ENCODE results near the gene RPUSD2.
"Not testable (repeated sequence)": the region's sequence is repeated elsewhere in the genome, so short reads cannot be mapped to it uniquely, and the experiment has no call there.

Gene RPUSD2

DNA sequence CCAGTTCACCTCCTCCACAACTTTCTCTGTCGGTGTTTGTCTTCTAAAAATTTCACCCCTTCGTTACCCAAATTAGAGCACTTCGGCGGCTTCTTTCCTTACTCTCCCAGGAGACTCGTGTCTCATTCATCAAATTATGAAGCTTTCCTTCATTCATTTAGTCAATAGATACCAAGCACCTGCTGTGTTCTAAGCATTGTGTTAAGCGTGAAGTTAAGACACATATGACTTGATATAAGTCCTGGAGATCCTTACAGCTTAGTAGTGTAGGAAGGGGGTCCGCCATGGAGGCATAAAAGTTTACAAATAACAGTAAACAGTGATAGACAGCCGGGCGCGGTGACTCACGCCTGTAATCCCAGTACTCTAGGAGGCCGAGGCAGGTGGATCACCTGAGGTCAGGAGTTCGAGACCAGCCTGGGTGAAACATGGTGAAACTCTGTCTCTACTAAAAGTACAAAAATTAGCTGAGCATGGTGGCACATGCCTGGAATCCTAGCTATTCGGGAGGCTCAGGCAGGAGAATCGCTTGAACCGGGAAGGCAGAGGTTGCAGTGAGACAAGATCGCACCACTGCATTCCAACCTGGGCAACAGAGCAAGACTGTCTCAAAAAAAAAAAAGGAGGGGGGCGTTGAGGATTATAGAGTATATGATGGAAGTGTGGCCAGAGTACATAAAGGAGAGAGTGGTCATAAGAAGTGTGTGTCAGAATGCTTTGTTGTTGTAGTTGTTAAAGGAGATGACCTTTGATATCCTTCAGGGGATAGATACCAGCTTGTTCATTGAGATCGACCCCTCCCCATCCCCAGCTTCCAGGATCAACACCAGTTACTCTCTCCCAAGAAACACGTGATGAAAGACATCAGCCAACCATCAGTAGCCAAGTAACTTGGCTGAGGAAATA is 3.5 kb upstream of the RPUSD2 start:
- DNase-seq (ENCODE audit: low spot score): no peak

DNA sequence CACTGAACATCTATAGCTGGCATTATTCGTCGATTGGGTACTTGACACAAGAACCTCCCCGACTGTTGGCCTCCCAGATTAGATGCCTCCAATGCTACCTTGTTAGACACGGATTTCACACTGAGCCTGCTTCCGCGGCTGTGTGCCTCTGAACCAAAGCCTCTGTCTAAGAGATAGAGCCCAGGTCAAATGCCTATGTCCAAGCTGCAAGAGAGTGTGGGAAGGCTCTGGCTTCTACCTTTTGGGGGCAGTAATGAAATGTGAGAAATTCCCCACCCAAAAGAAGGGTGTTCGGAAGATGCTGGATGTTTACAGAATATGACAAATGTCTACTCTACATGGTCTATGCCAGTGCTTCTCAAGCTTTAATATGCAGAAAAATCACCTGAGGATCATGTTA is 2.0 kb upstream of the RPUSD2 start:
- DNase-seq (ENCODE audit: low spot score): peak; percentile 47

DNA sequence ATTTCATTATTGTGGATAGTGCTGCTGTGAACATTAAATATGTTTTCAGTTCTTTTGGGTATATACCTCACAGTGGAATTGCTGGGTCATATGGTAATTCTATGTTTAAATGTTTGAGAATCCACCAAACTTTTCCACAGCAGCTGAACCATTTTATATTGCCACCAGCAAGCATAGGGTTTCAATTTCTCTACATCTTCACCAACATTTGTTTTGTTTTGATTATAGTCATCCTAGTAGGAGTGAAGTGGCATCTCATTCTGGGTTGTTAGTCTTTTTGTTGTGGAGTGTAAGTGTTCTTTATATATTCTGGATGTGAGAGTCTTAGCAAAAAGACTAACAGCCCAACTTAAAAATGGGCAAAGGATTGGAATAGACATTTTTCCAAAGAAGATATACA is 6.0 kb downstream of the RPUSD2 start:
- DNase-seq (ENCODE audit: low spot score): no peak

DNA sequence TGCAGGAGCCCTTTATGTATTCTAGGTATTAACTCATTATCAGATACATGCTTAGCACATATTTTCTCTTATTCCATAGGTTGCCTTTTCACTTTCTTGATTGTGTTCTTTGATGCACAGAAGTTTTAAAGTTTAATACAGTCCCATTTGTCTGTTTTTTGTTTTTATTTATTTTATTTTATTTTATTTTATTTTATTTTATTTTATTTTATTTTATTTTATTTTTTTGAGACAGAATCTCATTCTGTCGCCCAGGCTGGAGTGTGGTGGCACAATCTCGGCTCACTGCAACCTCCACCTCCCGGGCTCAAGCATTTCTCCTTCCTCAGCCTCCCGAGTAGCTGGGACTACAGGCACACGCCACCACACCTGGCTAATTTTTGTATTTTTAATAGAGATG is 7.8 kb downstream of the RPUSD2 start:
- DNase-seq (ENCODE audit: low spot score): not testable (repeated sequence)

DNA sequence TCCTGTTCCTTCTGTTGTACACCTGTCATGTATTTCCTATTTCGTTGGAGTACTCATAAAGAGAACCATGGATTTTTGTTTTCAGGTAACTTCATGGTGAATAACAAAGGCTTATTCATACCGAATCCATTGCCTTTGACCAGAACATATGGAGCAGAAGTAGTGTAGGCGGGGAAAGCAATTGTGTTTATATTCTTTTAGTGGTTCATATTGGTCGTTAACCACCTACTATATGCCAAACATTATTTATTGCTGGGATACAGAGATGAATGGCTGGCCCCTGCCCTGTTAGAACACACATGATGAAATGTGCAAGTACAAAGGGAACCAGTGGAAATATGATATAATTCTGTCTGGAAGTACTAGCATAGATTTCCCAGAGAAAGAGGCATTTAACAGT is 9.8 kb downstream of the RPUSD2 start:
- DNase-seq (ENCODE audit: low spot score): no peak

DNA sequence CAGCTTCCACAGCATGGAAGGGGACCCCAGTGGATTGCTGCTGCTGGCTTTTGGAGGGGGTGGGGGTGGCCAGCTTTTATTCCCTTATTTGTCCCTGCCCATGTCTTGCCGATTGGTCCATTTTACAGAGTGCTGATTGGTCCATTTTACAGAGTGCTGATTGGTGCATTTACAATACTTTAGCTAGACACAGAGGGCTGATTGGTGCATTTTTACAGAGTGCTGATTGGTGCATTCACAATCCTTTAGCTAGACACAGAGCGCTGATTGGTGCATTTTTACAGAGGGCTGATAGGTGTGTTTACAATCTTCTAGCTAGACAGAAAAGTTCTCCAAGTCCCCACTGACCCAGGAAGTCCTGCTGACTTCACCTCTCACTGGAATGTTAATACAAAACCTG is 12.7 kb downstream of the RPUSD2 start:
- not testable (repeated sequence) for DNase-seq (ENCODE audit: low spot score)

DNA sequence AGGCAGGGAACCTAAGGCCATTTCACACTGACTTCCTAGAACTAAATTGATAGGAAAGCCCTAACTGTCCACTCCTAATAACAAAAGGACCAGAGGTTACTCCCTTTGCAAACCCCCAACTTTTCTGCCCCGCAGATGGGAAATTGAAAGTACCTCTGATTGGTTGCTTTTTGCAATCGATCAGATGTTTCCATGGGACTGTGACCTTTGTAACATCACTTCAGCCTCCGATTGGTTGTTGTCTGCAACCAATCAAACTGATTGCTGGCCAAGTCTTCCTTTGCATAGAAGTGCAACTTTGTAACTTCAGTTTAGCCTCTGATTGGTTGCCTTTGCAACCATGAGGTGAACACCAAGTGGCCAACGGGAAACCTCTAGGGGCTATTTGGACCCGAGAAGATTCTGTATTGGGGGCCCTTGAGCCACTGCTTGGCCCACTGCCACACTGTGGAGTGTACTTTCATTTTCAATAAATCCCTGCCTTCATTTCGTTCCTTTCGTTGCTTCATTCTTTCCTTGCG is 13.7 kb downstream of the RPUSD2 start:
- DNase-seq (ENCODE audit: low spot score): no peak

DNA sequence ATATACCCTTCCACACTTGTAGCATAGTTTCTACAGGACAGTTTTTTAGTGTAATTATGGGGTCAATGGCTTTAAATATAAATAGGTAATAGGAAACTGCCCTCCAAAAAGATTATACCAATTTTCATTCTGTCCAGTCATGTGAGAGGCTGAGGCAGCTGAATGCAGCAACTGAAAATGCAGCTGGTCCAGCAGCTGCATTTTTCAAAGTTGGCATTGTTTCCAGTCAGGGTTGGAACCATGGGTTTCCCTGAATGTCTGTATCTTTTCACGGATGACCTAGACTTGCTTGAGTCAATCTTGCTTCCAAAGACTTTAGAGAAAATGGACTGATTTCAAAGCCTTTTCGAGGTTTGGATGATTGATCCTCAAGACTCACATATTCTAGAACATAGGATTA is 15.1 kb downstream of the RPUSD2 start:
- peak; percentile 81 for DNase-seq (ENCODE audit: low spot score)

DNA sequence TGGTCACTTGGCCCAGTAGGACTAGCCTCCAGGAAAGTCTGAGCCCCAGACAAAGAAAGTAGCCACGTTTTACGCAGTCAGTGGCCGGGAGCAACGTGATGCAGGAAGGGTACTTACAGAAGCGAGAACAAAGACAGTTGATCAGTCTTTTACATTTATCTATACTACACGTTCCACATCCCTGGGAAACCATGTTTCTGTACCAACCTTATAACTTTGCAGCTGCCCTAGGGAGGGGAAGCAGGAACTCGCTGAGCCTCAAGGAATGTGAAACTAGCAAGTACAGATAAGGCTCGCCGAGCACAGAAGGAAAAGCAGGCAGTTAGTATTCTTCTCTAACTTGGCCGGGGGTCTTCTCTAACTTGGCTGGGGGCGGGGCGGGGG is 21.6 kb downstream of the RPUSD2 start:
- no peak for DNase-seq (ENCODE audit: low spot score)

DNA sequence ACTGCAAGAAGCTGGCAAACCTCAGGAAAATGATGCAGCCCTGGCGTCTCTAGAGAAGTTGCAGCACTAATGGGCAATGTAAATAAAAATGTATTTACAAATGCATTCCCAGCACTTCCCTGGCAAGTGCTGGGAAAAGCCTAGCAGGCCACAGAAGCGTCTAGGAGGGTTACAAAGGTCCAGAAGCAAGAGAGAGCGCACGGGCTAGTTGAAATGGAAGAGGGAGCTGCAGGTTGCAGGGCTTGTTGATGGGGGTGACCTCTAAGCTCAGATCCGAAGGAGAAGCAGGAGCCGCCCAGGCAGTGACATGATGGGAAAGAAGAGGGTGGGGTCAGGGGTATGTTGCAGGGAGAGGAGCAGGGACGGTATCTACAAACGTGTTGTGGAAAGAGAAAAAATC is 22.3 kb downstream of the RPUSD2 start:
- no peak for DNase-seq (ENCODE audit: low spot score)

DNA sequence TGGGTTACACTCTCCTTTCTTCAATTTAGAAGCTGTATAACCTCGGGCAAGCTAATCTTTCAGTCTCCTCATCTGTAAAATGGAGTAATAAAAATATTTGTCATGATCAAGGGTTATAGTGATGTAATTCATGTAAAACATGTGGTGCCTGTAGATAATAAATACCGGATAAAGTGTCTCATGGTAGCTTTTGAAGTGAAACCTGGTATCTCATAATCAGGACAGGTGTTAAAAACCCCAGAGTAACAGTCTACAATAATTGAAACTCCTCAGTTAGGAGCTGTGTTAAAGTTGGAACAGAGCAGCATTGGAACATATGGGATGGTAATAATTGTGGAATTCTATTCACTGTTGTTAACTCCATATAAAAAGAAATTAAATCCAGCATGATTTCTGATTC is 24.1 kb downstream of the RPUSD2 start:
- no peak for DNase-seq (ENCODE audit: low spot score)

DNA sequence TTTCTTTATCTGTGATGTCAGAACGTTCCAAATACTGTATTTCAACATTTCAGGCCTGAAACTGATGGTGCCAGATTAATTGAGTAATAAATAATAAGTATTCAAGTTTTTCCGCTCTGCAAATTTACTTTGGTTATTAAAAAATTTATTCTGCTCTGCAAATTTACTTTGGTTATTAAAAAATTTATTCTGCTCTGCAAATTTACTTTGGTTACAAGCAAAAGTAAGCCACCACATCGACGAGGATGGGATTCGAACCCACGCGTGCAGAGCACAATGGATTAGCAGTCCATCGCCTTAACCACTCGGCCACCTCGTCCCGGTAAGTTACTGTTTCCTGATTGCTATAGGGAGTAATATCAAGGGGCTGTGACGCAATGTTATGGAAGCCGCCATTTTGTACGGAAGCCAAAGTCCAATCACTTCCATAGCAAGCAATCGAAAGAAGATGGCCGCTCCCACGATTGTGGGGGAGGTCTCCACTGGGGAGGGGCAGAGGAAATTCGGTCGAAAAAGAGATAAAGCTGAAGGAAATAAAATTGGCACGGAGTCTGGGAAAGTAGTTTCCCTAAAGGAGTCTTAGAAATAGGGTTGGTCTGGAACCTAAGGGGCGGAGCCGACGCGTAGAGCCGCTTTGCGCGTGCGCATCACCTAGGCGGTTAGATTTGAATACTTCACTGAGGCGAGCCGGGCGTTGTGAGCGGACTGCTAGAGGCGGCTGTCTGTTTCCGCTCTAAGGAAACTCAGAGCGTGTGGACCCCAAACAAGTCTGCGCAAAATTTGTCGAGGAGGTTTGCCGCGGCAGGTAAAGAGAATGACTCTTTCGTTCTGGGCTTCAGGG is 24.7 kb downstream of the RPUSD2 start, which contains the start of gene KNL1:
Gene KNL1, plus strand, starts transcription at position 662 of the 841 bp plus-strand sequence. CDS start 8,683 bp downstream, outside the sequence.
- peak; percentile 95 for DNase-seq (ENCODE audit: low spot score)

DNA sequence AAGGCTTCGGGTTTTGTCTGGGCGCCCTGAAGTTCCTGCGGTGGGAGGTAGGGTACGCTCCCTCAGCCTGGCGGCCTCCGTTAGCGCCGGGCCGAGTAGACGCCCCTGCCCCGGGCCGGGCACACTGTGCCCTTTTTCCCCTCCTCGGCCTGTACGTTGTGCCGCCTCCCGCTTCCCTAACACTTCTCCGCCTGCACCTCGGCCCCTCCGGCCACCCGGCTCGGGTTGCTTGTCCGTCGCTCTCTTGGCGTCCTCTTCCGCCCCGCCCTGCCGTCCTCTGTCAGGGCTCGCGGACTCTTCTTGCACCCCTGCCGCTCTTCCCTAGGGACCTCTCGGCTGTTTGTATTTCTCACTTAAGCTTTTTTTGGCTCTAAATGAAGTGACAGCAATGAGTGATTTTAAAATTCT is 25.3 kb downstream of the RPUSD2 start:
- no peak for DNase-seq (ENCODE audit: low spot score)

DNA sequence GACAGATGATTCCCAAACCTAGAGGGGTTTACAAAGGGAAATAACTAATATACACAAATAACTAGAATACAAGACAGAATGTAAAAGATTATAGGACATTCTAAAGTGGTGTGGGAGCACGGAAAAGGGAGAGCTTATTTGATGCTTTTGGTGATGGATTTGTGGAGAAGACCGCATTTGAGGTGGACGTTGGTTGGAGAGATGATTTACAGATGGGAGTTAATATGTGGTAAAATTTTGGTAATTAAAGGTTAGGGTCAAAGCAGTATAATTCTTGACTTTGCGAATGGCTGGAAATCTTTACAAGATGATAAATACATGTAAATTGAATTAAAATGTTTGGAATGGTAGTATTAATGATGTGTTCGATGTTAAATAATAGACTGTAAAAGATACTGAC is 26.1 kb downstream of the RPUSD2 start:
- DNase-seq (ENCODE audit: low spot score): no peak

DNA sequence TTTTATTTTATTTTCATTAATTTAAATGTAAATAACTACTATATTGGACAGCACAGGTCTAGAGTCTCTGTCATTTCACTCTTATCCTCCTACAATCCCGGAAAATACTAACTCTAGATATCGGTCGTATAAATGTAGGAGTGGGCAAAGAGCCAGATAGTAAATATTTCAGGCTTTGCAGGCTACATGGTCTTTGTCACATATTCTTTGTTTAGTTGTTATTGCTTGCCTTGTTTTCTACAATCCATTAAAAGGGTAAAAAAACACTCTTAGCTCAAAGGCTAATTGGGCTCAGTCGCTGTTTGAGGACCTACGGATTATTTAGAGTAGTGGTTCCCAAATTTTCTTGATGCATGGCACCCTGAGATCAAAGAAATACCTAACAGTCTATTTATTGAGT is 26.7 kb downstream of the RPUSD2 start:
- no peak for DNase-seq (ENCODE audit: low spot score)

DNA sequence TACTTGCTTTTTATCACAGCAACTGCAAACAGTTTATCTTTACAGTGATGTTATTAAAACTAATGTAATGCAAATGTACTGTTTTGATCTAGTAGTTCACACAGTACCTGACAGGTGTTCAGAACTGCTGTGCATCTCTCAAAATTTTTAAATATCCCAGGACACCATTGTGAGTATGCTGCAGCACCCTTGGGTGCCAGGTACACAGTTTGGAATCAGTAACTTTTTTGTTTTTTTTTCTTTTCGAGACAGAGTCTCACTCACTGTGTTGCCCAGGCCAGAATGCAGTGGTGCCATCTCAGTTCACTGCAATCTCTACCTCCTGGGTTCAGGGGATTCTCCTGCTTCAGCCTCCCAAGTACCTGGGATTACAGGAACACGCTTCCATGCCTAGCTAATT is 27.9 kb downstream of the RPUSD2 start:
- no peak for DNase-seq (ENCODE audit: low spot score)

DNA sequence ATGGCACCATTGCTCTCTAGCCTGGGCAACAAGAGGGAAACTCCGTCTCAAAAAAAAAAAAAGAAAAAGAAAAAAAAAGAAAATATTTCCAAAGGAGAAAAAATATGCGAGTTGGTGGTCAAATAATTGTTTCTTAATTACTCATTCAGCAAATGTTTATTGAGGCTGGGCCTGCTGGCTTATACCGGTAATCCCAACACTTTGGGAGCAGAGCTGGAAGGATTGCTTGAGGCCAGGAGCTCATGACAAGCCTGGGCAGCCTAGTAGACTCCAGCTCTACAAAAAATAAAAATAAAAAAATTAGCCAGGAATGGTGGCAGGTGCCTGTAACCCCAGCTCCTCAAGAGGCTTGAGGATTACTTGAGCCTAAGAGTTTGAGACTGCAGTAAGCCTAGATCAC is 29.0 kb downstream of the RPUSD2 start:
- DNase-seq (ENCODE audit: low spot score): no peak

DNA sequence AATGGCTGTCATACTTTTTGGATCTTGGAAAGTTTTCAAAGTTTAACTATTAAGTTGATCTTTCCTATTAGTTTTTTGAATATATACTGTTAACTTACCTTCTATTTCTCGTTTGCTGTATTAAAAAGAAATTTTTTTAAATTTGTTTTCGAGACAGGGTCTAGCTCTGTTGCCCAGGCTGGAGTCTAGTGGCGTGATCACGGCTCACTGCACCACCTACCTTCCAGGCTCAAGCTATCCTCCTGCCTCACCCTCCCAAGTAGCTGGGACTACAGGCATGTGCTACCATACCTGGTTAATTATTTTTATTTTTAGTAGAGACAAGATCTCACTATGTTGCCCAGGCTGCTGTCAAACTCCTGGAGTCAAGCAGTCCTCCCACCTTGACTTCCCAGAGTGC is 29.6 kb downstream of the RPUSD2 start:
- no peak for DNase-seq (ENCODE audit: low spot score)

DNA sequence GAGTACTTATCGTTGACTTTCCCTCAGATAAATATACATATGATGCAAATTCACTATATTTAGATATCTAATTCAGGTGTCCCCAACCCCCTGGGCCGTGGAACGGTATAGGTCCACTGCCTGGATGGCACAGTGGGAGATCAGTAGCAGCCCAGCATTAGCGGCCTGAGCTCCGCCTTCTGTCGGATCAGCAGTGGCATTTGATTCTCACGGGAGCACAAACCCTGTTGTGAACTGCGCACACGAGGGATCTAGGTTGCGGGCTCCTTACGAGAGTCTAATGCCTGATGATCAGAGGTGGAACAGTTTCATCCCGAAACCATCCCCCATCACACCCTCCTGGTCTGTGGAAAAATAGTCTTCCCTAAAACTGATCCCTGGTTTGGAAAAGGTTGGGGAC is 31.9 kb downstream of the RPUSD2 start:
- no peak for DNase-seq (ENCODE audit: low spot score)

DNA sequence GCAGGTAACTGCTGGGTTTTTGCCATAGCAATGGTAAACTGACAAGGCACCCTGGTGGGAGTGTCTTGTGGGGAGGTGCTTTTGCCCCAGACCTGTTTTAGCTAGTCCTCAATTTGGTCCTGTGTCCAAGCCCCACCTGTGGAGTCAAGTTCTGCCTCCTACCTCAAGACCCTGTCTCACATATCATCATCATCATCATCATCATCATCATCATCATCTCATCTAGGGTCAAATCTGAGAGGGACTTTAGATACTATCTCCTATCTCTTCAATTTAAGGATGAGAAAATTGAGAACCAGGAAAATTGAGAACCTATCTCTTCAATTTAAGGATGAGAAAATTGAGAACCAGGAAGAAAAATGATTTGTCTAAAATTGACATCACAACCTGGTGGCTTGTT is 34.8 kb downstream of the RPUSD2 start:
- no peak for DNase-seq (ENCODE audit: low spot score)

DNA sequence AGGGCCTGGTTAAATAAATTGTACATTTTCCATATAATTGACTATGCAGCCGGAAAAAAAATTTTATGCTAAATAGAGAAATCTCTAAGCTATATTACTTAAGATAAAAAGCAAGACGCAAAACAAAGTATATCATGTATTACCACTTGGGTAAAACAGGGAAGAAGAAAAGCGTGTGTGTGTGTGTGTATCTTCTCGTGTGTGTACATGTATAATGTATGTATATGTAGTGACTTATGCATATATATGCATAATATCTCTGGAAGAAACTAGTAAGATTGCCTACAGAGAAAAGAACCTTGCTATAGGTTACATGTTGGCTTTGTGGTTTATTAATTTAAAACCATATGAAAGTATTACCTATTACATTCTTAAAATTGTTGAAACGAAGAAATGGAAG is 44.0 kb downstream of the RPUSD2 start:
- DNase-seq (ENCODE audit: low spot score): no peak

DNA sequence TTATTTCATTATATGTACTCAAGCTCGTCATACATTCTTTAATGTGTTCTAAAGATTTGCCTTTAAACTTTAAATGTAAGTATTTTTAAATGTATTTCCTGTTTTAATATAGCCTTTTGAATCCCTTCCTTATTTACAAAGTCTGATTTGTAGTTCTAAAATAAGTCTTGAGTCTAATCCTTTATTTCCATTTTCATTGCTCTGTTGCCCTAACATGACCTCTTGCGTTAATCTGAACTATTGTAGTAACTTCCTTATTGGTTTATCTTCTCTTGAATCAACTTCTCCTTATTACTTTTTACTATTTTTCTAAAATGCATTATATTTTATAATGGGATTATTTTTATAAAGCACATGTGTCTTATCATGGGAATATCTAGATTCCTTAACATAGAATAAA is 48.9 kb downstream of the RPUSD2 start:
- DNase-seq (ENCODE audit: low spot score): no peak

DNA sequence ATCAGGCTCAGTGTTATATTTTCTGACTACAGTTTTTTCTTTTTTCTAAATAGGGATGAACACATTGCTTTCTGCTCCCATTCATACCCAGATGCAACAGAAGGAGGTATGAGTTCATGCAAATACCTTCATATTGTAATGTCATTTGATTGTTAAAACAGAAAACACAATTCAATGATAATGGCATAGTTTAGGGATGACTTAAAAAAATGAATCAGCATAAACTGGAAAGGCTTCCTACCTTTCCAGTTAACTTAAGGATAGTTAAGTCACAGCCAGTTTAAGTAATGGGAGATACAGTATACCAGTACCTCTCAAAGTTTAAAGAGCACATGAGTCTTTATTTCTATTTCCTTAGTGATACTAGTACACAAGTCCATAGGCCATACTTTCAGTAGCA is 49.8 kb downstream of the RPUSD2 start:
- DNase-seq (ENCODE audit: low spot score): no peak
